ENCODE measurements around the gene ABCC1. TPM values are rescaled to one million over a fixed set of nuclear protein-coding genes. Genes with fewer than 3 reads are reported as not detected.

The ABCC1 gene
- total RNA-seq, 4 donors from 2014 or later: 19.3 to 43.7 (median 26.2) TPM

GRCh38 chr16:15970202-15970601 is 20.8 kb downstream of the ABCC1 start:
- in situ Hi-C loops (cut with MboI; ENCODE audit: low sequenced_read_pairs in 4 of 4): loop anchor here in 1 of 4 donors (25.0 kb wide), 1 partner anchor 92 kb away; no protein-coding TSS in a partner anchor
- no peak for TF ChIP-seq POLR2A (IDR thresholded peaks at IDR 0.05)
- no peak for TF ChIP-seq CTCF (IDR thresholded peaks at IDR 0.05 in 4 of 5, conservative IDR thresholded peaks at IDR 0.05 in 1 of 5)
- DNase-seq (no peak), ATAC-seq (no peak)
- H3K9me3 ChIP-seq: no peaks in the 10 kb centered on the region
- intact Hi-C loops (cut with DNase I; ENCODE audit: low total_unique reads): no loop called here
- H3K27ac ChIP-seq: peak overlapping the region; percentile 26 to 92 (median 90)
- H3K4me1 ChIP-seq: peaks cover 48 to 51% of the 10 kb centered on the region in 2 donors
- H3K36me3 ChIP-seq: no peaks in the 10 kb centered on the region
- no peaks in the 10 kb centered on the region for H3K27me3 ChIP-seq
- no peak overlapping the region for H3K4me3 ChIP-seq

GRCh38 chr16:15970743-15971439 is 21.5 kb downstream of the ABCC1 start:
- intact Hi-C loops (cut with DNase I; ENCODE audit: low total_unique reads) (no loop called here), in situ Hi-C loops (cut with MboI; ENCODE audit: low sequenced_read_pairs in 4 of 4) (loop anchor here in 1 of 4 donors (25.0 kb wide), 1 partner anchor 91 kb away; no protein-coding TSS in a partner anchor)
- Histone ChIP-seq H3K27me3 (no peaks in the 10 kb centered on the region), H3K4me3 (no peak overlapping the region), H3K9me3 (no peaks in the 10 kb centered on the region), H3K27ac (peak overlapping the region; percentile 89 to 92 (median 90)), H3K4me1 (peaks cover 51% of the 10 kb centered on the region in 2 donors), H3K36me3 (no peaks in the 10 kb centered on the region)
- DNase-seq: no peak
- TF ChIP-seq POLR2A (IDR thresholded peaks at IDR 0.05): no peak
- TF ChIP-seq CTCF (IDR thresholded peaks at IDR 0.05 in 4 of 5, conservative IDR thresholded peaks at IDR 0.05 in 1 of 5): no peak
- ATAC-seq: no peak

- Histone ChIP-seq H3K27me3 (no peaks in the 10 kb centered on the region), H3K4me3 (no peak overlapping the region), H3K36me3 (no peaks in the 10 kb centered on the region), H3K4me1 (peaks cover 51 to 52% of the 10 kb centered on the region in 2 donors), H3K9me3 (no peaks in the 10 kb centered on the region), H3K27ac (peak overlapping the region; percentile 89 to 92 (median 90))
- ATAC-seq (no peak), DNase-seq (no peak)
- no peak for TF ChIP-seq POLR2A (IDR thresholded peaks at IDR 0.05)
- in situ Hi-C loops (cut with MboI; ENCODE audit: low sequenced_read_pairs in 4 of 4): loop anchor here in 1 of 4 donors (25.0 kb wide), 1 partner anchor 91 kb away; no protein-coding TSS in a partner anchor
- intact Hi-C loops (cut with DNase I; ENCODE audit: low total_unique reads): no loop called here
Measured at GRCh38 chr16:15971440-15971815, 22.0 kb downstream of the ABCC1 start.

- H3K9me3 ChIP-seq: no peaks in the 10 kb centered on the region
- in situ Hi-C loops (cut with MboI; ENCODE audit: low sequenced_read_pairs in 4 of 4): loop anchor here in 1 of 4 donors (25.0 kb wide), 1 partner anchor 90 kb away; no protein-coding TSS in a partner anchor
Measured at GRCh38 chr16:15972046-15972868, 22.8 kb downstream of the ABCC1 start.

More at GRCh38 chr16:15972046-15972868, 22.8 kb downstream of the ABCC1 start:
- no peak overlapping the region for H3K4me3 ChIP-seq
- DNase-seq (no peak), ATAC-seq (no peak)
- H3K27ac ChIP-seq: peak overlapping the region; percentile 89 to 92 (median 90)
- H3K4me1 ChIP-seq: peaks cover 51 to 52% of the 10 kb centered on the region in 2 donors
- intact Hi-C loops (cut with DNase I; ENCODE audit: low total_unique reads): no loop called here
- no peaks in the 10 kb centered on the region for H3K36me3 ChIP-seq
- no peaks in the 10 kb centered on the region for H3K27me3 ChIP-seq
- TF ChIP-seq POLR2A (IDR thresholded peaks at IDR 0.05) (no peak), CTCF (IDR thresholded peaks at IDR 0.05 in 4 of 5, conservative IDR thresholded peaks at IDR 0.05 in 1 of 5) (no peak)
